HepG2 (cell line): Measurements from ENCODE around the gene MCM3AP. TPM values are rescaled to one million over a fixed set of nuclear protein-coding genes. Genes with fewer than 3 reads are reported as not detected.

Experiments
- ATAC-seq: fragments of 200-7000 bp; cut with Tn5 transposase; 3 replicates; pipeline ENCODE4 v1.9.1; 2020; ENCODE audit warnings: mild to moderate bottlenecking, moderate library complexity
- BruUV-seq: library from RNA; stranded (reverse); fragments of 400-500 nt; replicated peaks from 2 replicates; lab custom pipeline; 2021; lab: Mats Ljungman, UMichigan
- CTCF ChIA-PET: fragments of 300-600 bp; formaldehyde crosslinking; extraction: SDS; loops from one replicate; lab custom pipeline; 2021; ENCODE audit warnings: low total read pairs, inconsistent platforms, low intra/inter-chr PET ratio; lab: Yijun Ruan, JAX
- POLR2A ChIA-PET: fragments of 350-600 bp; sonication (Branson Sonifier 250); formaldehyde crosslinking; loops from one replicate; lab custom pipeline; 2020; ENCODE audit warnings: antibody characterized with exemption, inconsistent platforms; lab: Yijun Ruan, JAX
- DNase-seq: peaks from one replicate; pipeline ENCODE4 v3.0.0-alpha.2; 2015; ENCODE audit warnings: low spot score
- FAIRE-seq: peaks from 3 replicates; lab custom pipeline; 2011; peaks lifted over from hg19 to GRCh38; lab: Jason Lieb, UNC
- H2AFZ ChIP-seq: one replicate; pipeline ENCODE4 v1.6.1; 2011; ENCODE audit warnings: low read length, inconsistent platforms
- H3K27ac ChIP-seq: fragments of 300-600 bp; 3 replicates; pipeline ENCODE4 v1.8.0; 2011; ENCODE audit warnings: mixed run types, mild to moderate bottlenecking, mixed read lengths, low read length, inconsistent platforms; ENCODE audit not compliant: insufficient read depth; ENCODE audit errors: extremely low read length
- H3K27me3 ChIP-seq, 2 experiments: fragments of 200-600 bp in 1 of 2; 2 replicates in 1 of 2; 3 replicates in 1 of 2; pipeline versions ENCODE4 v1.6.0 to v1.8.0; 2011; ENCODE audit warnings: low read length in 2 of 2, mild to moderate bottlenecking in 2 of 2, moderate library complexity in 2 of 2, inconsistent platforms in 1 of 2; ENCODE audit not compliant: insufficient read depth in 2 of 2, control insufficient read depth in 1 of 2
- H3K36me3 ChIP-seq, 2 experiments: fragments of 200-600 bp in 1 of 2; replicated peaks in 1 of 2; 2 replicates in 1 of 2; 3 replicates in 1 of 2; pipeline versions ENCODE4 v1.5.1 to v1.8.0; 2011; ENCODE audit warnings: low read length in 2 of 2, inconsistent platforms in 1 of 2; ENCODE audit not compliant: insufficient read depth in 2 of 2, control insufficient read depth in 1 of 2
- H3K4me1 ChIP-seq: 2 replicates; pipeline ENCODE4 v1.5.1; 2012; ENCODE audit warnings: low read length, inconsistent platforms; ENCODE audit not compliant: insufficient read depth
- H3K4me2 ChIP-seq: 2 replicates; pipeline ENCODE4 v1.6.0; 2011; ENCODE audit warnings: low read depth, low read length, inconsistent platforms
- H3K4me3 ChIP-seq, 3 experiments: fragments of 200-600 bp in 1 of 3; sonication (generic), shearing (Covaris generic) in 1 of 3; replicated peaks in 1 of 3; 2 replicates each; pipeline ENCODE4 v1.5.1; 2011 to 2016; ENCODE audit warnings: low read length in 3 of 3, inconsistent platforms in 2 of 3, low read depth in 2 of 3, mild to moderate bottlenecking in 2 of 3, control low read depth in 1 of 3, mixed read lengths in 1 of 3; ENCODE audit not compliant: insufficient read depth in 1 of 3
- H3K79me2 ChIP-seq: one replicate; pipeline ENCODE4 v1.6.1; 2011; ENCODE audit warnings: low read length, inconsistent platforms; ENCODE audit not compliant: insufficient read depth
- H3K9ac ChIP-seq: 2 replicates; pipeline ENCODE4 v1.6.0; 2011; ENCODE audit warnings: mild to moderate bottlenecking, low read depth, low read length, inconsistent platforms; ENCODE audit not compliant: insufficient read depth
- H3K9me3 ChIP-seq: 2 replicates; pipeline ENCODE4 v1.5.1; 2012; ENCODE audit warnings: mild to moderate bottlenecking, low read length
- H4K20me1 ChIP-seq: 2 replicates; pipeline ENCODE4 v1.6.0; 2011; ENCODE audit warnings: inconsistent platforms, mild to moderate bottlenecking, low read length, moderate library complexity; ENCODE audit not compliant: insufficient read depth
- ELF3 ChIP-seq: IDR thresholded peaks from 2 replicates; pipeline ENCODE4 v1.6.1; 2016; ENCODE audit warnings: missing genetic modification reagents, missing compliant biosample characterization
- JARID2 ChIP-seq: sonication (generic); formaldehyde crosslinking; IDR thresholded peaks from 2 replicates; pipeline ENCODE4 v1.8.1; 2023; ENCODE audit warnings: missing genetic modification reagents, inconsistent platforms; ENCODE audit not compliant: insufficient replicate concordance
- KAT7 ChIP-seq: IDR thresholded peaks from 2 replicates; pipeline ENCODE4 v1.6.1; 2018; ENCODE audit warnings: borderline replicate concordance, missing compliant biosample characterization
- NFRKB ChIP-seq: fragments of 450-650 bp; IDR thresholded peaks from 2 replicates; pipeline ENCODE4 v1.6.1; 2017
- NR2F2 ChIP-seq: IDR thresholded peaks from 2 replicates; pipeline ENCODE4 v1.6.1; 2012; ENCODE audit warnings: low read depth, inconsistent platforms, borderline replicate concordance
- TCF12 ChIP-seq, 2 experiments: fragments of 450-650 bp in 1 of 2; sonication (generic) in 1 of 2; formaldehyde crosslinking in 1 of 2; IDR thresholded peaks; 2 replicates each; pipeline versions ENCODE4 v1.6.1 to v1.8.0; 2017 to 2022; ENCODE audit warnings: antibody characterized with exemption in 1 of 2, mild to moderate bottlenecking in 1 of 2, missing genetic modification reagents in 1 of 2, moderate library complexity in 1 of 2
- TCF7 ChIP-seq: sonication (generic); IDR thresholded peaks from 2 replicates; pipeline ENCODE4 v1.6.1; 2016; ENCODE audit warnings: antibody characterized with exemption, low read depth
- ZBTB38 ChIP-seq: sonication (generic); formaldehyde crosslinking; IDR thresholded peaks from 2 replicates; pipeline ENCODE4 v1.5.1; 2020; ENCODE audit warnings: mild to moderate bottlenecking, missing genetic modification reagents
- ZC3H13 ChIP-seq: sonication (generic); formaldehyde crosslinking; IDR thresholded peaks from 2 replicates; pipeline ENCODE4 v1.8.1; 2023; ENCODE audit warnings: mild to moderate bottlenecking, missing genetic modification reagents, moderate library complexity
- ZNF280D ChIP-seq: sonication (generic); formaldehyde crosslinking; IDR thresholded peaks from 2 replicates; pipeline ENCODE4 v1.5.1; 2020; ENCODE audit warnings: mild to moderate bottlenecking, missing genetic modification reagents
- ZNF598 ChIP-seq: sonication (generic); formaldehyde crosslinking; IDR thresholded peaks from 2 replicates; pipeline ENCODE4 v1.5.1; 2020; ENCODE audit warnings: mild to moderate bottlenecking, missing genetic modification reagents, borderline replicate concordance
- ZNF720 ChIP-seq: sonication (generic); formaldehyde crosslinking; IDR thresholded peaks from 2 replicates; pipeline ENCODE4 v1.4.0; 2020; ENCODE audit warnings: missing genetic modification reagents
- WGBS: methylation state at CpG from one replicate; pipeline ENCODE4 v1.1.6; 2017; ENCODE audit warnings: low lambda C conversion rate; 5-methylcytosine and 5-hydroxymethylcytosine counted together
- in situ Hi-C: cut with HindIII; loops from 2 replicates; pipeline ENCODE4 v1.10.0; 2017; ENCODE audit warnings: low pct_unique_long_range_greater_than_20kb; ENCODE audit not compliant: extremely low pct_ligation_motif_present
- intact Hi-C: fragments of 100-400 bp; cut with micrococcal nuclease; formaldehyde crosslinking; loops from one replicate; pipeline ENCODE4 v1.10.0; 2022; ENCODE audit not compliant: unreplicated experiment
- polyA plus RNA-seq, 8 experiments: library from polyadenylated mRNA; depleted of rRNA in 3 of 8; stranded (reverse) in 7 of 8; unstranded in 1 of 8; fragments of >200 nt; fragmentation: Illumina TruSeq in 4 of 8; extraction: Trizol in 4 of 8; gene quantifications; 2 replicates each; pipeline versions ENCODE4 v1.2.1 to v1.2.3, GENCODE V29; 2011 to 2016; ENCODE audit warnings: low read depth in 4 of 8, missing spikeins in 1 of 8, mixed read lengths in 1 of 8; ENCODE audit not compliant: insufficient read depth in 1 of 8
- total RNA-seq, 5 experiments: library from RNA; depleted of rRNA; stranded (reverse); fragments of >200 nt; fragmentation: Illumina TruSeq; extraction: Trizol; gene quantifications; 2 replicates each; pipeline ENCODE4 v1.2.3, GENCODE V29; 2016; ENCODE audit warnings: low read depth in 1 of 5
- TF ChIP-seq, protein P1 (sequence below): sonication (generic); formaldehyde crosslinking; conservative IDR thresholded peaks from 2 replicates; pipeline ENCODE4 v1.4.0; 2020; ENCODE audit warnings: mild to moderate bottlenecking, missing genetic modification reagents, moderate library complexity

Gene MCM3AP
- total and polyA plus RNA-seq, 2 of the 13 experiments (the other 11 are each of a cell fraction or from before 2014, with no cell fraction given) = 27.0 to 54.7 TPM

DNA sequence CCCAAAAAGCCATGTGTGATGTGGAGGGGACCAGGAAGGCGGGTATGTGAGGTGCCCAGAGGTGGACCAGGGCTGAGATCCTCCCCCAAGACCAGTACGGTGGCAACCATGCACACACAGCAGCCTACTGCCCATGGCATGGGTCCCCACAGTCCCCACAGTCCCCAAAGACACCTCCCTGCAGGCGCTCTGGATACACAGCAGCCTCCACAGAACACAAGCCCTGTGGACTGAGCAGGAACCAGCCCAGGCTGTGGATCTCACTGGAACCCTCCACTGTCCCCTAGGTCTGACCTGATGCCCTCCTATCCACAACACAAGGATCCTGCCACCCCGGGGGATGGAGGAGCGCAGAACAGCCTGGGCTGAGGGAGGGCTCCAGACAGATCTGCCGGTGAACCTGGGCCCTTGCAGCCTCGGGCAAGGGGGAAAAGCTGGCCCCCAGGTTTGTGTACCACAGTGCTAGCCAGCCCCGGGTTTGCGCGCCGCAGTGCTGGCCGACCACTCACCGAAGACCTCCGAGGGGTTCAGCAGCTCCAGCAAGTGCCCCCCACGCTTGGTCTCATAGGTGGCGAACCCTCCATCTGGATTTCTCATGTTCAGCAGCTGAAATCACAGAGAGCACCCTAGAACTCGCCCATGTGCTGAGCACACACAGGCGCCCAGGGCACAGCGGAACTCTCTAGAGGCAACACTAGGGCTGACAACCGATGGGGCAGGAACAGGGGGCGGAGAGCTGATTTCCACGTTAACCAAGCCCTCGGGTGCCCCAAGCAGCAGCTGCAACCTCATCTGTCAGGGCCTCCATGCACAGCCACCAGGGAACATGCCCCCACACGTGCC is 79.0 kb downstream of the MCM3AP start:
- Histone ChIP-seq H3K9ac (no peak overlapping the region), H3K4me1 (no peaks in the 10 kb centered on the region), H3K4me2 (no peak overlapping the region), H3K27ac (no peak overlapping the region), H4K20me1 (no peaks in the 10 kb centered on the region), H3K27me3 (no peaks in the 10 kb centered on the region), H2AFZ (no peak overlapping the region), H3K9me3 (no peaks in the 10 kb centered on the region), H3K36me3 (peaks cover 24 to 71% of the 10 kb centered on the region in 2 experiments), H3K79me2 (no peaks in the 10 kb centered on the region), H3K4me3 (no peak overlapping the region)
- TF ChIP-seq TCF7 (no peak), ZNF280D (CRISPR knock-in tag) (no peak), JARID2 (CRISPR knock-in tag) (no peak), KAT7 (no peak), ZBTB38 (CRISPR knock-in tag) (no peak), ZNF720 (CRISPR knock-in tag) (no peak), ELF3 (CRISPR knock-in tag) (no peak), NR2F2 (no peak), TCF12 (IDR thresholded peaks at IDR 0.05) (no peak), TCF12 (CRISPR knock-in tag; IDR thresholded peaks at IDR 0.05) (no peak), ZNF598 (CRISPR knock-in tag) (no peak), NFRKB (no peak), ZC3H13 (CRISPR knock-in tag) (no peak)
- TF ChIP-seq, protein P1, sequence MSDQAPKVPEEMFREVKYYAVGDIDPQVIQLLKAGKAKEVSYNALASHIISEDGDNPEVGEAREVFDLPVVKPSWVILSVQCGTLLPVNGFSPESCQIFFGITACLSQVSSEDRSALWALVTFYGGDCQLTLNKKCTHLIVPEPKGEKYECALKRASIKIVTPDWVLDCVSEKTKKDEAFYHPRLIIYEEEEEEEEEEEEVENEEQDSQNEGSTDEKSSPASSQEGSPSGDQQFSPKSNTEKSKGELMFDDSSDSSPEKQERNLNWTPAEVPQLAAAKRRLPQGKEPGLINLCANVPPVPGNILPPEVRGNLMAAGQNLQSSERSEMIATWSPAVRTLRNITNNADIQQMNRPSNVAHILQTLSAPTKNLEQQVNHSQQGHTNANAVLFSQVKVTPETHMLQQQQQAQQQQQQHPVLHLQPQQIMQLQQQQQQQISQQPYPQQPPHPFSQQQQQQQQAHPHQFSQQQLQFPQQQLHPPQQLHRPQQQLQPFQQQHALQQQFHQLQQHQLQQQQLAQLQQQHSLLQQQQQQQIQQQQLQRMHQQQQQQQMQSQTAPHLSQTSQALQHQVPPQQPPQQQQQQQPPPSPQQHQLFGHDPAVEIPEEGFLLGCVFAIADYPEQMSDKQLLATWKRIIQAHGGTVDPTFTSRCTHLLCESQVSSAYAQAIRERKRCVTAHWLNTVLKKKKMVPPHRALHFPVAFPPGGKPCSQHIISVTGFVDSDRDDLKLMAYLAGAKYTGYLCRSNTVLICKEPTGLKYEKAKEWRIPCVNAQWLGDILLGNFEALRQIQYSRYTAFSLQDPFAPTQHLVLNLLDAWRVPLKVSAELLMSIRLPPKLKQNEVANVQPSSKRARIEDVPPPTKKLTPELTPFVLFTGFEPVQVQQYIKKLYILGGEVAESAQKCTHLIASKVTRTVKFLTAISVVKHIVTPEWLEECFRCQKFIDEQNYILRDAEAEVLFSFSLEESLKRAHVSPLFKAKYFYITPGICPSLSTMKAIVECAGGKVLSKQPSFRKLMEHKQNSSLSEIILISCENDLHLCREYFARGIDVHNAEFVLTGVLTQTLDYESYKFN (CRISPR knock-in tag) = no peak
- ChIA-PET CTCF (no interaction called here), POLR2A (no interaction called here)
- DNase-seq (no peak), ATAC-seq (no peak; the same call in 2 of the 3 replicates), FAIRE-seq (no peak)
- intact Hi-C loops = no loop called here
- BruUV-seq = no TSS peak
- in situ Hi-C loops = no loop called here
- WGBS = 83% methylated on average over 3 of the region's 24 CpGs
